Measurements from ENCODE around the gene FILIP1L. TPM values are rescaled to one million over a fixed set of nuclear protein-coding genes. Genes with fewer than 3 reads are reported as not detected.

The FILIP1L gene
- total and polyA plus RNA-seq, 2 of the 13 experiments (the other 11 are each of a cell fraction or from before 2014, with no cell fraction given), result 8.1 to 187 TPM

DNA sequence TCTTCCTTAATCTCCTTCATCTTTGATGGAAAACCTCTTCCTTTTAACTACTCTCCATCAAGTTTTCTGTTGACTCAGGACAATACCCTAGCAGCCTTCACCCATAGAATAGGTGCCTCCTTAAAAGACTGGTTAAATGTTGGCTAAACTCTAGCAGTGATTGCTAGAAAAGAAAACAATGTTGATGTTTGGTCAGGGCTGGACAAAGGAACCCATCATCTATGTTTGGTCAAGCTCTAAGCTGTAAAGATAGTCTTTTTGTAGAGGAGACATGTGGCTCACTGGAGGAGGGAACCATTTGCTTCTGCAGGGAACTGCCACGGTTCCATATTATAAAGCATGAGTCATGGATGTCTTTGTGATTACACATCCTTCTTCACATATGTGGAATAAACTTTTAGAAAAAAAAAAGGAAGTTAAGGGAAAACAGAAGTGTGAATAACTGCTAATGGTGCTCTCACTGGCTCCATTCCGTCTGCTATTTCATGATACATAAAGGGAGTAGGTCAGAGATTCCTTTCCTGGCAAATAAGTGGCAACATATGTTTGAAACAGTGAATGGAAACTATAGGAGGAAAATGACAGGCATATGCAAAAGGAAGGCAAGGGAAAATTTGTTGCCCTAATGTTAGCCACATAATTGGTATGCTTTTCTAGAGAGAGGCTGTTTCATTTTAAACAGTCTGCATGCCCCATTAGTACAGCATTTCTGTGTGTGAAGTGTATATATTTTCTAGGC is 218.4 kb downstream of the FILIP1L start (continued):
- TF ChIP-seq ZNF709 (CRISPR knock-in tag; IDR thresholded peaks at IDR 0.05) (no peak), KLF12 (CRISPR knock-in tag; IDR thresholded peaks at IDR 0.05; ENCODE audit: borderline replicate concordance) (no peak), TBP (CRISPR knock-in tag; IDR thresholded peaks at IDR 0.05) (no peak), MXI1 (IDR thresholded peaks at IDR 0.05; ENCODE audit: borderline replicate concordance, low read depth, low read length) (no peak; the same call in 2 of the 3 replicates), NFYC (CRISPR knock-in tag; IDR thresholded peaks at IDR 0.05) (no peak), ZNF790 (CRISPR knock-in tag; IDR thresholded peaks at IDR 0.05; ENCODE audit: borderline replicate concordance) (no peak), ZNF3 (CRISPR knock-in tag; IDR thresholded peaks at IDR 0.05) (no peak), KDM4B (CRISPR knock-in tag; IDR thresholded peaks at IDR 0.05) (no peak), RFX1 (IDR thresholded peaks at IDR 0.05) (no peak), CC2D1A (CRISPR knock-in tag; IDR thresholded peaks at IDR 0.05) (no peak), RBM39 (IDR thresholded peaks at IDR 0.05; ENCODE audit: low read depth, low read length, poor library complexity, severe bottlenecking) (no peak), ZNF510 (CRISPR knock-in tag; IDR thresholded peaks at IDR 0.05; ENCODE audit: low read depth) (no peak), POGZ (CRISPR knock-in tag; IDR thresholded peaks at IDR 0.05) (0 out of 2 replicates have a peak, but pooled peaks have one; percentile 30), SIX1 (CRISPR knock-in tag; IDR thresholded peaks at IDR 0.05; ENCODE audit: borderline replicate concordance) (no peak), ZC3H13 (CRISPR knock-in tag; IDR thresholded peaks at IDR 0.05) (no peak), KLF15 (CRISPR knock-in tag; IDR thresholded peaks at IDR 0.05; ENCODE audit: borderline replicate concordance) (no peak), ZNF501 (CRISPR knock-in tag; IDR thresholded peaks at IDR 0.05) (no peak), ZNF446 (CRISPR knock-in tag; IDR thresholded peaks at IDR 0.05) (no peak), HOXA9 (CRISPR knock-in tag; IDR thresholded peaks at IDR 0.05; ENCODE audit: borderline replicate concordance) (no peak), EEA1 (CRISPR knock-in tag; IDR thresholded peaks at IDR 0.05; ENCODE audit: borderline replicate concordance) (no peak)
- TF ChIP-seq, protein P1, sequence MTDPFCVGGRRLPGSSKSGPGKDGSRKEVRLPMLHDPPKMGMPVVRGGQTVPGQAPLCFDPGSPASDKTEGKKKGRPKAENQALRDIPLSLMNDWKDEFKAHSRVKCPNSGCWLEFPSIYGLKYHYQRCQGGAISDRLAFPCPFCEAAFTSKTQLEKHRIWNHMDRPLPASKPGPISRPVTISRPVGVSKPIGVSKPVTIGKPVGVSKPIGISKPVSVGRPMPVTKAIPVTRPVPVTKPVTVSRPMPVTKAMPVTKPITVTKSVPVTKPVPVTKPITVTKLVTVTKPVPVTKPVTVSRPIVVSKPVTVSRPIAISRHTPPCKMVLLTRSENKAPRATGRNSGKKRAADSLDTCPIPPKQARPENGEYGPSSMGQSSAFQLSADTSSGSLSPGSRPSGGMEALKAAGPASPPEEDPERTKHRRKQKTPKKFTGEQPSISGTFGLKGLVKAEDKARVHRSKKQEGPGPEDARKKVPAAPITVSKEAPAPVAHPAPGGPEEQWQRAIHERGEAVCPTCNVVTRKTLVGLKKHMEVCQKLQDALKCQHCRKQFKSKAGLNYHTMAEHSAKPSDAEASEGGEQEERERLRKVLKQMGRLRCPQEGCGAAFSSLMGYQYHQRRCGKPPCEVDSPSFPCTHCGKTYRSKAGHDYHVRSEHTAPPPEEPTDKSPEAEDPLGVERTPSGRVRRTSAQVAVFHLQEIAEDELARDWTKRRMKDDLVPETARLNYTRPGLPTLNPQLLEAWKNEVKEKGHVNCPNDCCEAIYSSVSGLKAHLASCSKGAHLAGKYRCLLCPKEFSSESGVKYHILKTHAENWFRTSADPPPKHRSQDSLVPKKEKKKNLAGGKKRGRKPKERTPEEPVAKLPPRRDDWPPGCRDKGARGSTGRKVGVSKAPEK (CRISPR knock-in tag; IDR thresholded peaks at IDR 0.05; ENCODE audit: borderline replicate concordance), result no peak
- TF ChIP-seq, protein P2, sequence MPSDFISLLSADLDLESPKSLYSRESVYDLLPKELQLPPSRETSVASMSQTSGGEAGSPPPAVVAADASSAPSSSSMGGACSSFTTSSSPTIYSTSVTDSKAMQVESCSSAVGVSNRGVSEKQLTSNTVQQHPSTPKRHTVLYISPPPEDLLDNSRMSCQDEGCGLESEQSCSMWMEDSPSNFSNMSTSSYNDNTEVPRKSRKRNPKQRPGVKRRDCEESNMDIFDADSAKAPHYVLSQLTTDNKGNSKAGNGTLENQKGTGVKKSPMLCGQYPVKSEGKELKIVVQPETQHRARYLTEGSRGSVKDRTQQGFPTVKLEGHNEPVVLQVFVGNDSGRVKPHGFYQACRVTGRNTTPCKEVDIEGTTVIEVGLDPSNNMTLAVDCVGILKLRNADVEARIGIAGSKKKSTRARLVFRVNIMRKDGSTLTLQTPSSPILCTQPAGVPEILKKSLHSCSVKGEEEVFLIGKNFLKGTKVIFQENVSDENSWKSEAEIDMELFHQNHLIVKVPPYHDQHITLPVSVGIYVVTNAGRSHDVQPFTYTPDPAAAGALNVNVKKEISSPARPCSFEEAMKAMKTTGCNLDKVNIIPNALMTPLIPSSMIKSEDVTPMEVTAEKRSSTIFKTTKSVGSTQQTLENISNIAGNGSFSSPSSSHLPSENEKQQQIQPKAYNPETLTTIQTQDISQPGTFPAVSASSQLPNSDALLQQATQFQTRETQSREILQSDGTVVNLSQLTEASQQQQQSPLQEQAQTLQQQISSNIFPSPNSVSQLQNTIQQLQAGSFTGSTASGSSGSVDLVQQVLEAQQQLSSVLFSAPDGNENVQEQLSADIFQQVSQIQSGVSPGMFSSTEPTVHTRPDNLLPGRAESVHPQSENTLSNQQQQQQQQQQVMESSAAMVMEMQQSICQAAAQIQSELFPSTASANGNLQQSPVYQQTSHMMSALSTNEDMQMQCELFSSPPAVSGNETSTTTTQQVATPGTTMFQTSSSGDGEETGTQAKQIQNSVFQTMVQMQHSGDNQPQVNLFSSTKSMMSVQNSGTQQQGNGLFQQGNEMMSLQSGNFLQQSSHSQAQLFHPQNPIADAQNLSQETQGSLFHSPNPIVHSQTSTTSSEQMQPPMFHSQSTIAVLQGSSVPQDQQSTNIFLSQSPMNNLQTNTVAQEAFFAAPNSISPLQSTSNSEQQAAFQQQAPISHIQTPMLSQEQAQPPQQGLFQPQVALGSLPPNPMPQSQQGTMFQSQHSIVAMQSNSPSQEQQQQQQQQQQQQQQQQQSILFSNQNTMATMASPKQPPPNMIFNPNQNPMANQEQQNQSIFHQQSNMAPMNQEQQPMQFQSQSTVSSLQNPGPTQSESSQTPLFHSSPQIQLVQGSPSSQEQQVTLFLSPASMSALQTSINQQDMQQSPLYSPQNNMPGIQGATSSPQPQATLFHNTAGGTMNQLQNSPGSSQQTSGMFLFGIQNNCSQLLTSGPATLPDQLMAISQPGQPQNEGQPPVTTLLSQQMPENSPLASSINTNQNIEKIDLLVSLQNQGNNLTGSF (CRISPR knock-in tag; IDR thresholded peaks at IDR 0.05), result no peak

Data from HepG2 (cell line).